Measurements from ENCODE around the gene PLCE1. TPM values are rescaled to one million over a fixed set of nuclear protein-coding genes. Genes with fewer than 3 reads are reported as not detected.

Gene PLCE1
- total and polyA plus RNA-seq, 2 experiments from 2014 or later: 0.10 to 0.58 TPM

GRCh38 chr10:94027197-94027596, 33.5 kb downstream of the PLCE1 start:
- Histone ChIP-seq H3K27me3 (ENCODE audit: insufficient read depth) (no peaks in the 10 kb centered on the region), H3K4me1 (ENCODE audit: insufficient read depth) (no peaks in the 10 kb centered on the region), H3K36me3 (ENCODE audit: insufficient read depth) (peaks cover 8% of the 10 kb centered on the region; the same call in 1 of the 2 replicates), H3K79me2 (replicated peaks; ENCODE audit: insufficient read depth) (no peaks in the 10 kb centered on the region), H3K27ac (ENCODE audit: low read depth) (no peak overlapping the region), H4K20me1 (replicated peaks; ENCODE audit: insufficient read depth) (no peaks in the 10 kb centered on the region), H3K4me3 (no peak overlapping the region), H3K9me2 (ENCODE audit: insufficient read depth) (peaks cover 4% of the 10 kb centered on the region; the same call in 1 of the 2 replicates), H3F3A (replicated peaks; ENCODE audit: low read depth) (no peaks in the 10 kb centered on the region), H3K4me2 (no peak overlapping the region), H2AFZ (no peak overlapping the region)
- no peak overlapping the region for H3K4me3 Mint-ChIP-seq
- H3K27me3 Mint-ChIP-seq (ENCODE audit: insufficient read depth, low read depth, poor library complexity): peaks cover 1% of the 10 kb centered on the region
- H3K27ac Mint-ChIP-seq: no peak overlapping the region
- TF ChIP-seq JUNB (IDR thresholded peaks at IDR 0.05; ENCODE audit: unreplicated experiment): no peak
- TF ChIP-seq STAT1 (IDR thresholded peaks at IDR 0.05; ENCODE audit: unreplicated experiment): no peak
- TF ChIP-seq POLR2AphosphoS5 (IDR thresholded peaks at IDR 0.05; ENCODE audit: low read depth): no peak
- no peak for TF ChIP-seq CREB1 (CRISPR knock-in tag; IDR thresholded peaks at IDR 0.05; ENCODE audit: low read depth)
- TF ChIP-seq EZH2 (IDR thresholded peaks at IDR 0.05; ENCODE audit: low read depth, unreplicated experiment): no peak
- TF ChIP-seq REST (IDR thresholded peaks at IDR 0.05; ENCODE audit: unreplicated experiment): no peak
- no peak for TF ChIP-seq NANOG (IDR thresholded peaks at IDR 0.05; ENCODE audit: borderline replicate concordance)
- TF ChIP-seq EZH2phosphoT487 (IDR thresholded peaks at IDR 0.05; ENCODE audit: unreplicated experiment): no peak
- ATAC-seq (no peak), DNase-seq (ENCODE audit: low spot score) (no peak)
- no peaks in the 10 kb centered on the region for H3K4me1 Mint-ChIP-seq
- H3K36me3 Mint-ChIP-seq (ENCODE audit: low read depth): peaks cover 16% of the 10 kb centered on the region; the same call in 2 of the 3 replicates
- peaks cover 40% of the 10 kb centered on the region for H3K9me3 Mint-ChIP-seq

GRCh38 chr10:94029955-94030354, 36.2 kb downstream of the PLCE1 start:
- H3K4me1 ChIP-seq (ENCODE audit: insufficient read depth): 0 out of 2 replicates have a peak, but pooled peaks cover under 1% of the 10 kb centered on the region
- peaks cover 4% of the 10 kb centered on the region; the same call in 1 of the 2 replicates for H3K9me2 ChIP-seq (ENCODE audit: insufficient read depth)
- Mint-ChIP-seq H3K9me3 (peaks cover 40% of the 10 kb centered on the region), H3K4me1 (peaks cover under 1% of the 10 kb centered on the region; the same call in 1 of the 3 replicates), H3K4me3 (no peak overlapping the region), H3K27ac (no peak overlapping the region), H3K27me3 (ENCODE audit: insufficient read depth, low read depth, poor library complexity) (peaks cover 1% of the 10 kb centered on the region), H3K36me3 (ENCODE audit: low read depth) (peaks cover 16% of the 10 kb centered on the region; the same call in 2 of the 3 replicates)
- H3K79me2 ChIP-seq (replicated peaks; ENCODE audit: insufficient read depth): no peaks in the 10 kb centered on the region
- H2AFZ ChIP-seq: no peak overlapping the region
- ATAC-seq (no peak), DNase-seq (ENCODE audit: low spot score) (no peak)
- no peak overlapping the region for H3K27ac ChIP-seq (ENCODE audit: low read depth)
- no peaks in the 10 kb centered on the region for H4K20me1 ChIP-seq (replicated peaks; ENCODE audit: insufficient read depth)
- H3K4me3 ChIP-seq: no peak overlapping the region
- H3F3A ChIP-seq (replicated peaks; ENCODE audit: low read depth): no peaks in the 10 kb centered on the region
- peaks cover 8% of the 10 kb centered on the region; the same call in 1 of the 2 replicates for H3K36me3 ChIP-seq (ENCODE audit: insufficient read depth)
- H3K27me3 ChIP-seq (ENCODE audit: insufficient read depth): no peaks in the 10 kb centered on the region
- H3K4me2 ChIP-seq: no peak overlapping the region
- TF ChIP-seq ZNF462 (CRISPR knock-in tag; IDR thresholded peaks at IDR 0.05) (no peak), CREB1 (CRISPR knock-in tag; IDR thresholded peaks at IDR 0.05; ENCODE audit: low read depth) (no peak), EZH2 (IDR thresholded peaks at IDR 0.05; ENCODE audit: low read depth, unreplicated experiment) (no peak), ETS1 (IDR thresholded peaks at IDR 0.05) (no peak), STAT1 (IDR thresholded peaks at IDR 0.05; ENCODE audit: unreplicated experiment) (no peak), POLR2AphosphoS5 (IDR thresholded peaks at IDR 0.05; ENCODE audit: low read depth) (no peak), NANOG (IDR thresholded peaks at IDR 0.05; ENCODE audit: borderline replicate concordance) (no peak)
